Sigmoid colon (tissue), 7 donors: ENCODE measurements around the gene CABYR. TPM values are rescaled to one million over a fixed set of nuclear protein-coding genes. Genes with fewer than 3 reads are reported as not detected.

ENCODE experiments used
- DNase-seq: peaks from one replicate; pipeline ENCODE4 v3.0.0-alpha.2; 2019
- H3K27ac ChIP-seq, 4 donors: fragments of 200-600 bp; sonication (generic); one replicate each; pipeline ENCODE4 v1.5.1; 2016 to 2019; ENCODE audit warnings: mild to moderate bottlenecking in 1 of 4
- H3K27me3 ChIP-seq, 3 donors: fragments of 200-600 bp; sonication (generic); one replicate each; pipeline ENCODE4 v1.5.1; 2019; ENCODE audit warnings: mild to moderate bottlenecking in 1 of 3
- H3K36me3 ChIP-seq, 4 donors: fragments of 200-600 bp; sonication (generic); one replicate each; pipeline ENCODE4 v1.5.1; 2016 to 2019
- H3K4me1 ChIP-seq, 4 donors: fragments of 200-600 bp; sonication (generic); one replicate each; pipeline ENCODE4 v1.5.1; 2017 to 2019
- H3K4me3 ChIP-seq, 4 donors: fragments of 200-600 bp; sonication (generic); one replicate each; pipeline ENCODE4 v1.5.1; 2017 to 2019; ENCODE audit warnings: mild to moderate bottlenecking in 2 of 4, moderate library complexity in 1 of 4
- H3K9me3 ChIP-seq, 4 donors: fragments of 200-600 bp in 3 of 4; sonication (generic) in 3 of 4; one replicate each; pipeline versions ENCODE4 v1.5.1 to v1.6.1; 2013 to 2019
- EP300 ChIP-seq, 4 donors: sonication (generic); formaldehyde crosslinking; IDR thresholded peaks; one replicate each; pipeline ENCODE4 v1.6.1; 2017; ENCODE audit warnings: antibody characterized with exemption in 4 of 4
- POLR2A ChIP-seq, 2 donors: fragments of 450-650 bp; IDR thresholded peaks; one replicate each; pipeline ENCODE4 v1.6.1; 2016; ENCODE audit warnings: antibody characterized with exemption in 2 of 2, mild to moderate bottlenecking in 2 of 2, moderate library complexity in 2 of 2
- POLR2AphosphoS5 ChIP-seq, 4 donors: sonication (generic); formaldehyde crosslinking; IDR thresholded peaks; one replicate each; pipeline ENCODE4 v1.6.1; 2017; ENCODE audit warnings: antibody characterized with exemption in 4 of 4
- WGBS, 2 donors: extraction: QIAGEN DNeasy Blood & Tissue Kit; methylation state at CpG; one replicate each; pipeline ENCODE4 v1.1.7; 2013; 5-methylcytosine and 5-hydroxymethylcytosine counted together
- intact Hi-C: fragments of 100-400 bp; cut with DNase I; formaldehyde crosslinking; loops from one replicate; pipeline ENCODE4 v1.15.1; 2023
- polyA plus RNA-seq, 3 donors: library from polyadenylated mRNA; stranded (reverse); fragments of 200-250 nt; gene quantifications; one replicate each; pipeline ENCODE4 v1.2.3, GENCODE V29; 2013
- total RNA-seq, 4 donors: library from RNA; depleted of rRNA; stranded (reverse); fragments of >200 nt; gene quantifications; one replicate each; pipeline ENCODE4 v1.1.0, GENCODE V29; 2016
- TF ChIP-seq, protein P1 (sequence below), 4 experiments: fragments of 450-650 bp in 3 of 4; fragments of 200-600 bp in 1 of 4; IDR thresholded peaks; one replicate each; pipeline ENCODE4 v1.5.1; 2016 to 2019; ENCODE audit warnings: antibody characterized with exemption in 4 of 4, mild to moderate bottlenecking in 3 of 4, moderate library complexity in 2 of 4
- donor health status: healthy with polysubstance abuse.
- donor health status: Bipolar disorder and iron deficiency.
- donor health status: healthy.

CABYR gene, protein sequence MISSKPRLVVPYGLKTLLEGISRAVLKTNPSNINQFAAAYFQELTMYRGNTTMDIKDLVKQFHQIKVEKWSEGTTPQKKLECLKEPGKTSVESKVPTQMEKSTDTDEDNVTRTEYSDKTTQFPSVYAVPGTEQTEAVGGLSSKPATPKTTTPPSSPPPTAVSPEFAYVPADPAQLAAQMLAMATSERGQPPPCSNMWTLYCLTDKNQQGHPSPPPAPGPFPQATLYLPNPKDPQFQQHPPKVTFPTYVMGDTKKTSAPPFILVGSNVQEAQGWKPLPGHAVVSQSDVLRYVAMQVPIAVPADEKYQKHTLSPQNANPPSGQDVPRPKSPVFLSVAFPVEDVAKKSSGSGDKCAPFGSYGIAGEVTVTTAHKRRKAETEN
- 1 to 10 TPM in 3 of 4 donors, under 1 TPM in 1; 0.83 to 1.3 (median 1.1) TPM for total RNA-seq
- polyA plus RNA-seq = under 1 TPM in 1 of 3 donors, not detected in 2; 0.90 TPM

DNA sequence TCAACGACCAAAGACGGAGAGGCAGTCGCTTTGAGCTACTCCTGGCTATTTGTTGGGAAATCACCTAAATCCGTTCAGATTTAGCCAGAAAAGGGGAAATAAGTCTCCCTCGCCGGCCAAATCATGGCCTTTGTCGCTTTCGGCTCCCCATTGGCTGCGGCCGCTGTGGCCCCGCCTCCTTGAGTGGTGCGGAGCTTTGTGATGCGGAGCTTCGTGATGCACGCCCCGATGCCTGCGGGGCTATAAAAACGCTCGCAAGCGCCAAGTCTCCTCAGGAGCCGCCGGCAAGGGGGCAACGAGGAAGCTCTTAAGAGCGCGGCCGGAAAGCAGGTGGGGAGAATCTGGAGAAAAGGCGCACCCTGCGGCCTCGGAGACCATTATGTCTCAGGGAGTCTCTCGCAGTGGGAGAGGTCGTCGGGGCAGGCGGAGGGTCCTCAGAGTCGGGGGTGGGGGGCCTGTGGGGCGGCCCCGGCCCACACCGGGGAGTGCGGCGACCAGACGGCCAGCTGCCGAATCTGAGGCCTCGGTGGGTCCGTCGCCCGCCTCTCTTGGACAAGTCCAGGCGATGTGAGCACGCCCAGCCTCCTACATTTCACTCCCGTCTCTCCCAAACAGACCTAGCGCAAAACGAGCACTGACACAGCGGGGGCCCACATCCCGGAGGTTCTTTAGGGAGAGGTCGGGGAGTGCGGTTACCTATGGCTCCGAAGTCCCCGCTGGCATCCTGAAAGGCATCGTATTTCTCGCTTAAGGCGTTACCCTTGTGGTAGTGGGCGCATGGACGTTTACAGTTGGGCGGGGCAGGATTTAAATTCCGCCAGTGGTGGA, at the start of gene CABYR:
CABYR (plus strand) TSS at position 274 of the 828 bp plus-strand sequence. CDS start 4,053 bp downstream, outside the sequence.
- intact Hi-C loops = no loop called here
- Histone ChIP-seq H3K36me3 (no peaks in the 10 kb centered on the region), H3K27ac (peak within 1 kb of the TSS; percentile 36 to 67 (median 50)), H3K4me1 (peaks cover 0 to 18% (median 14%) of the 10 kb centered on the region in 4 donors), H3K4me3 (peak within 1 kb of the TSS; percentile 50 to 70 (median 57)), H3K27me3 (no peaks in the 10 kb centered on the region), H3K9me3 (no peaks in the 10 kb centered on the region)
- TF ChIP-seq, protein P1, sequence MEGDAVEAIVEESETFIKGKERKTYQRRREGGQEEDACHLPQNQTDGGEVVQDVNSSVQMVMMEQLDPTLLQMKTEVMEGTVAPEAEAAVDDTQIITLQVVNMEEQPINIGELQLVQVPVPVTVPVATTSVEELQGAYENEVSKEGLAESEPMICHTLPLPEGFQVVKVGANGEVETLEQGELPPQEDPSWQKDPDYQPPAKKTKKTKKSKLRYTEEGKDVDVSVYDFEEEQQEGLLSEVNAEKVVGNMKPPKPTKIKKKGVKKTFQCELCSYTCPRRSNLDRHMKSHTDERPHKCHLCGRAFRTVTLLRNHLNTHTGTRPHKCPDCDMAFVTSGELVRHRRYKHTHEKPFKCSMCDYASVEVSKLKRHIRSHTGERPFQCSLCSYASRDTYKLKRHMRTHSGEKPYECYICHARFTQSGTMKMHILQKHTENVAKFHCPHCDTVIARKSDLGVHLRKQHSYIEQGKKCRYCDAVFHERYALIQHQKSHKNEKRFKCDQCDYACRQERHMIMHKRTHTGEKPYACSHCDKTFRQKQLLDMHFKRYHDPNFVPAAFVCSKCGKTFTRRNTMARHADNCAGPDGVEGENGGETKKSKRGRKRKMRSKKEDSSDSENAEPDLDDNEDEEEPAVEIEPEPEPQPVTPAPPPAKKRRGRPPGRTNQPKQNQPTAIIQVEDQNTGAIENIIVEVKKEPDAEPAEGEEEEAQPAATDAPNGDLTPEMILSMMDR (IDR thresholded peaks at IDR 0.05) = no peak
- TF ChIP-seq POLR2AphosphoS5 (IDR thresholded peaks at IDR 0.05) = peak; percentile 49 to 79 (median 60)
- TF ChIP-seq POLR2A (IDR thresholded peaks at IDR 0.05) = no peak
- no peak for TF ChIP-seq EP300 (IDR thresholded peaks at IDR 0.05)
- WGBS, 2 donors = 2 to 4% methylated on average over 63 of the region's 63 CpGs
- peak; percentile 87 for DNase-seq

DNA sequence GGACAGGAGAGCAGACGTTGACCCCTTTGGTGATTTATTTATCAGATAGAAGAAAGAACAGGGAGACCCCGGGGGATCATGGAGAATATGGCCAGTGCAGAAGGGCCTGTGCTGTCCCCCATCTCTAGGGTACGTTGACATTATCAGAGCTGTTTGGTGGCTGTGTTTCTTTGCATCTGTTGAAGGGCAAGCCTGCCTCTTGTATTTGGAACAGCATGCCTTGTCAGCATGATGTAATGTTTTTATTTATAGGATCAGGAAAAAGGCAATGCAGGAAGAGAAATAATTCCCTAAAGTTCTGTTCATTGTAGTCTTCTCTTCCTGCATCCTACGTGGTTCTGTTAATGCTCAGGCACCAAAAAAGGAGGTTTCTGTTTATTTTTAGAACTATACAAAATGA, 49.8 kb upstream of the CABYR start:
- Histone ChIP-seq H3K36me3 (peaks cover 0 to 11% (median 2%) of the 10 kb centered on the region in 4 donors), H3K27me3 (no peaks in the 10 kb centered on the region), H3K9me3 (no peaks in the 10 kb centered on the region), H3K4me3 (no peak overlapping the region), H3K4me1 (peaks cover 0 to 6% (median 0%) of the 10 kb centered on the region in 4 donors), H3K27ac (no peak overlapping the region)
- DNase-seq = no peak
- TF ChIP-seq, protein P1 (IDR thresholded peaks at IDR 0.05) = no peak
- TF ChIP-seq POLR2AphosphoS5 (IDR thresholded peaks at IDR 0.05) = no peak
- no peak for TF ChIP-seq EP300 (IDR thresholded peaks at IDR 0.05)
- no peak for TF ChIP-seq POLR2A (IDR thresholded peaks at IDR 0.05)
- 78 to 83% methylated on average over 4 of the region's 4 CpGs for WGBS, 2 donors
- intact Hi-C loops = no loop called here

DNA sequence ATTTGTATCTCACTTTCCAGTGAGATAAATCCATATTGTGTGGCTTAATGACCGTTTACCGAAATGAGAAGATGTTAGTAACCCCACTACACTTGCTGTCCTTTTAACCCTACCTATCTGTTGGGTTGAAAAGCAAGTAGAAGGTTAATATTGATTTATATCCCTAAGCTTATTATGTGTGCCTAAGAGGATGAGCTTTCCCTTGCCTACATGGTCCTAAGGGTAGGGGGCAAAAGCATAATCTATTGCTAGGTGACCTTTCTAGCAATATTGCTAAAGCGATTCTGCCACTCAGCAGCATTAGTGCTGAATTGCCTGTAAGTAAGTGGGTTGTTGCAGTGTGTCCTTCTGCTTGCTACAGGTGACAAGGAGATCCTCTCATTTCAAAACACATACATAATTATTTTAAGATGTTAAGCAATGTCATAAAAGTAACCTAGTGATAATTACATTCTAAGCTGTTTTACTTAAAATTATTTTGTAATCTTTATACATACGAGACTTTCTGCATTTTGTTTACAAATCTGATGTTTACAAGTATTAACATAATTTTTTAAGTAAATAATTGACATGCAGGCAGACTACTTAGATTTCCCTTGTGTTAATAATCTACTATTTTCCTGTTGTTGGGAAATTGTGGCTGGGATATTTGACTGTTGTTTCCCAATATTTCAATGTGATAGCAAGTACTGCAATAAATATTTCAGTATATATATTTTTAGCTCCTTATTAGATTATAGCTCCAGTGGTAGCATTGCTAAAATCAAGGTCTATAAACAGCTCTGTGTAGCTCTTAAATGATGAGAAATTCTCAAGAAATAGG, 49.1 kb upstream of the CABYR start:
- Histone ChIP-seq H3K36me3 (peaks cover 0 to 11% (median 1%) of the 10 kb centered on the region in 4 donors), H3K4me3 (no peak overlapping the region), H3K4me1 (peaks cover 0 to 6% (median 0%) of the 10 kb centered on the region in 4 donors), H3K27ac (no peak overlapping the region), H3K27me3 (no peaks in the 10 kb centered on the region), H3K9me3 (no peaks in the 10 kb centered on the region)
- TF ChIP-seq EP300 (IDR thresholded peaks at IDR 0.05) (no peak), POLR2AphosphoS5 (IDR thresholded peaks at IDR 0.05) (no peak), POLR2A (IDR thresholded peaks at IDR 0.05) (no peak)
- TF ChIP-seq, protein P1 (IDR thresholded peaks at IDR 0.05) = no peak
- intact Hi-C loops = no loop called here
- 87% methylated on average over 4 of the region's 4 CpGs for WGBS, 2 donors
- DNase-seq = no peak

DNA sequence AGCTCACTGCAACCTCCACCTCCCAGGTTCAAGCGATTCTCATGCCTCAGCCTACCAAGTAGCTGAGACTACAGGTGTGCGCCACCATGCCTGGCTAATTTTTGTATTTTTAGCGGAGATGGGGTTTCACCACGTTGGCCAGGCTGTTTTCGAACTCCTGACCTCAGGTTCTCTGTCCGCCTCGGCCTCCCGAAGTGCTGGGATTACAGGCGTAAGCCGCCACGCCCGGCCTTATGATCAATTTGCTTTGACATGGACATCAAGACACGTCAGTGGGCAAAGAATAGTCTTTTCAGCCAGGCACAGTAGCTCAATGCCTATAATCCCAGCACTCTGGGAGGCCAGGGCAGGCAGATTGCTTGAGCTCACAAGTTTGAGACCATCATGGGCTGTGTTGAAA, 48.0 kb upstream of the CABYR start:
- intact Hi-C loops = no loop called here
- peaks cover 0 to 6% (median 0%) of the 10 kb centered on the region in 4 donors for H3K4me1 ChIP-seq
- WGBS, 2 donors = 95 to 98% methylated on average over 13 of the region's 13 CpGs
- no peak overlapping the region for H3K27ac ChIP-seq
- H3K36me3 ChIP-seq = peaks cover 0 to 9% (median 0%) of the 10 kb centered on the region in 4 donors
- H3K4me3 ChIP-seq = no peak overlapping the region
- H3K27me3 ChIP-seq = no peaks in the 10 kb centered on the region
- no peaks in the 10 kb centered on the region for H3K9me3 ChIP-seq
- TF ChIP-seq, protein P1 (IDR thresholded peaks at IDR 0.05) = no peak
- TF ChIP-seq EP300 (IDR thresholded peaks at IDR 0.05) (no peak), POLR2AphosphoS5 (IDR thresholded peaks at IDR 0.05) (no peak)
- DNase-seq = no peak
